ENCODE measurements around the gene HLA-DMA. TPM values are rescaled to one million over a fixed set of nuclear protein-coding genes. Genes with fewer than 3 reads are reported as not detected.
A peak's percentile ranks its signal among the peaks of the same experiment; 100 is the strongest.

The HLA-DMA gene
- 1.6 and 2.1 TPM in 2 replicates for total RNA-seq (ENCODE audit: low replicate concordance)

DNA sequence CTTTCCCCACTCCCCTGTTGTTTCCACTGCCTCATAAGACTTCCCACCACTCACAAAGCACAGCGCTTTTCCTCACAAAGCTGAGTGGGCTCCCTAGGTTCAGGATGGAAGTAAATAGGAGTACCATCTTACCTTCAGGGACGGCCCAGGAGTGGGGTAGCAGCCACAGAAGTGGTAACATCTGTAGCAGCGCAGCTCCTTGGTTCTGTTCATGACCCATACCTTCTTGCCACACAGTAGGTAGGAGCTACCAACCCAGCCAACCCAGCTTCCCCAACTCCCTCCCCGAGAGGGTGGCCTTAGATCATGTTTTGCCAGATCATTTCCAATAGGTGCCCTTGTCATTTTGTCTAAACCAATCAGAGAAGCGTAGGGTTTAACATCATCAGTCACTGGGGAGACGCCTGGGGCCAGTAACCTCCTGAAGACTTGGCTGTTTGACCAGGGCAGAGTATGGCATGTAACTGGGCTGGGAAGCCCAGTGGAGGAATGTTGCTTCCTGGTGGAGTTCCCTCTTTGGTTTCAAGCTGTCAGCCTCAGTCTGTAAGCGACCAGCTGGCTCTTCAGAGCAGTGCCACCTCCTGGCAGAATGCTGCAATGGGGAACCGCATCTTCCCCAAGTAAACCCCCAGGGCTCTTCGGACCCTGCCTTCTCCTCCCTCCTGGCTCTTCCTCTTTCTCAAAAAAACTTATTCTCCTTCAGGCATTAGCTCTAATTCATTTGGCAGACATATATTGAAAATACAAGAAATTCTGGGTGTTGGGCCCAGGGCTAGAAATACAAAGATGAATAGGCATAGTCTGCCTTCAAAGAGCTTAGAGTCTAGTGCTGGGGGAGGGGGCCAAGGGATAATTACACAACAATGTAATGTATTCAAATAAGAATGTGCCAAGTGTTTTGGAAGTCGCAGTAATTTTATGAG lies at the start of gene HLA-DMA:
Gene HLA-DMA (minus strand): TSS at position 281 of the 923 bp plus-strand sequence. CDS start 61 bp downstream, at position 220.
- peak within 1 kb of the TSS; percentile 22 for H3K4me3 ChIP-seq (ENCODE audit: low read depth, low read length)

DNA sequence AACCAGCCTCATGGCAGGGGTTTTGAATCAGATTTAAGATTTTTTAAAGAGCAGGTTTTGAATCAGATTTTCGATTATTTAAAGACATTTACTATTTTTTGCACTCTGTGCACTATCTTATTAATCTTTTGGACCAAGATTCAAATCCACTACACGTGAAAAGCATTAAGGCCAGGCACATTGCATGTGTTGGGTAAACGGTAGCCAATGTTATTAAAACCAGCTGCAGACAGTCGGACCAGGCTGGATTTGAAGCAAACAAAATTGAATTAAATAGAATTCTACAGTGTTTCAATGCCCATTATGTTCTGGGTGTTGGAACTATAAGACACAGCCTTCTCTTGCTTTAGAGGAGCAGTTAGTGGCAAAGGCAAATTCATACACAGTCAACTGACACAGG lies 48.8 kb upstream of the HLA-DMA start:
- H3K4me3 ChIP-seq (ENCODE audit: low read depth, low read length): no peak overlapping the region
- TF ChIP-seq, protein P1, sequence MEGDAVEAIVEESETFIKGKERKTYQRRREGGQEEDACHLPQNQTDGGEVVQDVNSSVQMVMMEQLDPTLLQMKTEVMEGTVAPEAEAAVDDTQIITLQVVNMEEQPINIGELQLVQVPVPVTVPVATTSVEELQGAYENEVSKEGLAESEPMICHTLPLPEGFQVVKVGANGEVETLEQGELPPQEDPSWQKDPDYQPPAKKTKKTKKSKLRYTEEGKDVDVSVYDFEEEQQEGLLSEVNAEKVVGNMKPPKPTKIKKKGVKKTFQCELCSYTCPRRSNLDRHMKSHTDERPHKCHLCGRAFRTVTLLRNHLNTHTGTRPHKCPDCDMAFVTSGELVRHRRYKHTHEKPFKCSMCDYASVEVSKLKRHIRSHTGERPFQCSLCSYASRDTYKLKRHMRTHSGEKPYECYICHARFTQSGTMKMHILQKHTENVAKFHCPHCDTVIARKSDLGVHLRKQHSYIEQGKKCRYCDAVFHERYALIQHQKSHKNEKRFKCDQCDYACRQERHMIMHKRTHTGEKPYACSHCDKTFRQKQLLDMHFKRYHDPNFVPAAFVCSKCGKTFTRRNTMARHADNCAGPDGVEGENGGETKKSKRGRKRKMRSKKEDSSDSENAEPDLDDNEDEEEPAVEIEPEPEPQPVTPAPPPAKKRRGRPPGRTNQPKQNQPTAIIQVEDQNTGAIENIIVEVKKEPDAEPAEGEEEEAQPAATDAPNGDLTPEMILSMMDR (IDR thresholded peaks at IDR 0.05; ENCODE audit: insufficient read depth, low read length): no peak
- DNase-seq (ENCODE audit: low read depth): no peak

More for the DNA sequence above, at the start of gene HLA-DMA:
- TF ChIP-seq, protein P1 (IDR thresholded peaks at IDR 0.05; ENCODE audit: insufficient read depth, low read length): peak; percentile 83
- DNase-seq (ENCODE audit: low read depth): peak; percentile 97

DNA sequence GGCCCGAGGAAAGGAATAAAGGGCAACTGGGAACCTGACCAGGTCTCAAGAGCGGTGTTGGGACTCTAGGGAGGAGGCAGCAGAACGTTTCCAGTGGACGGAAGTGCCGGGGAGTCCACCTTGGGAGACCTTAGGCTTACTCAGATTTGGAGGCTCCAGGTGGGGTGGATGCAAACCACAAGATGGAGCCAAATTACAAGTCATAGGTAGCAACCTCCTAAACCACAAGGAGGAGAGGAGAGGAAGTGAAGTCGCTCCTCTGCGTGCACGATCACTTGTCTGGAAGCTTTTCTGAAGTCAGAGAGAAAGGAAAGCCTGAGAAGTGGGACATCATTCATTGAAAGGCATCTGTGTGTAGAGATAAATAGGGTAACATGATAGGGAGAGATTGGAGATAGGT lies 47.2 kb upstream of the HLA-DMA start:
- TF ChIP-seq, protein P1 (IDR thresholded peaks at IDR 0.05; ENCODE audit: insufficient read depth, low read length): no peak
- DNase-seq (ENCODE audit: low read depth): no peak
- no peak overlapping the region for H3K4me3 ChIP-seq (ENCODE audit: low read depth, low read length)

GRCh38 chr6:32995448-32995847 lies 42.6 kb upstream of the HLA-DMA start:
- no peak for DNase-seq (ENCODE audit: low read depth)
- TF ChIP-seq, protein P1 (IDR thresholded peaks at IDR 0.05; ENCODE audit: insufficient read depth, low read length): no peak
- no peak overlapping the region for H3K4me3 ChIP-seq (ENCODE audit: low read depth, low read length)

DNA sequence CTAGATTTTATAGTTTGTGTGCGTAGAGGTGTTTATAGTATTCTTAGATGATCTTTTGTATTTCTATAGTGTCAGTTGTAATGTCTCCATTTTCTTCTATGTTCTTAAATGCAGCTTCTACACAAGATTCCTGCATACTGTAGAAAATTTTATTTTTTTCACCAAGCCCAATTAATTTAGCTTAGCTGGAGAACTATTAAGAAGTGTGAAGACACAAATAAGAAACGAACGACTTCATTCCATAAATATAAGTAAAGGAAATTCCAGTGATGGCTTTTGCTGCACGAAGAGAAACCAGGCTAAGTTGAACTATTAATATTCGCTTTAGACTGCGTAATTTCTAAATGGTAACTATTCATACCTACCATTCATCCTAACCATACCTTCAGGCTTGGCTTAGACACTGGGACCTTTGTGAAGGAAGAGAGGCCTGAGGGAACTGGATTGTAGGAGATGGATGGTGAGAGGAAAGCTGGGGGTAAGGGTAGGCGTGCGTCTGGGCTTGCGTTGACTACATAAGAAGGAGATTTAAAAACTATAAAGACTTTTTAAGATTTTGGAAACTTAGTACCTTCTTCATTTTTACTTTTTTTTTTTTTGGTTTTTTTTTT lies 40.6 kb upstream of the HLA-DMA start:
- DNase-seq (ENCODE audit: low read depth): no peak
- TF ChIP-seq, protein P1 (IDR thresholded peaks at IDR 0.05; ENCODE audit: insufficient read depth, low read length): no peak
- H3K4me3 ChIP-seq (ENCODE audit: low read depth, low read length): no peak overlapping the region

GRCh38 chr6:32991972-32992371 lies 39.1 kb upstream of the HLA-DMA start:
- no peak overlapping the region for H3K4me3 ChIP-seq (ENCODE audit: low read depth, low read length)
- DNase-seq (ENCODE audit: low read depth): no peak
- TF ChIP-seq, protein P1 (IDR thresholded peaks at IDR 0.05; ENCODE audit: insufficient read depth, low read length): no peak
